Left lung (tissue), 10 donors: ENCODE measurements around the gene FBXO2. TPM values are rescaled to one million over a fixed set of nuclear protein-coding genes. Genes with fewer than 3 reads are reported as not detected.

ENCODE experiments used
- ATAC-seq: fragments of 200-7000 bp; cut with Tn5 transposase; one replicate; pipeline ENCODE4 v1.9.1; 2020; ENCODE audit warnings: moderate library complexity
- DNase-seq, 4 donors: peaks; one replicate each; pipeline ENCODE4 v3.0.0-alpha.2; 2013 to 2020
- H3K27ac ChIP-seq, 2 donors: fragments of 200-600 bp; sonication (generic) in 1 of 2; one replicate each; pipeline versions ENCODE4 v1.5.0 to v1.8.0; 2020 to 2021
- H3K27me3 ChIP-seq, 2 donors: fragments of 200-600 bp; sonication (generic) in 1 of 2; one replicate each; pipeline versions ENCODE4 v1.5.0 to v1.8.0; 2020 to 2021
- H3K36me3 ChIP-seq, 2 donors: fragments of 200-600 bp; sonication (generic) in 1 of 2; one replicate each; pipeline versions ENCODE4 v1.5.0 to v1.8.0; 2020 to 2021
- H3K4me1 ChIP-seq, 2 donors: fragments of 200-600 bp; one replicate each; pipeline ENCODE4 v1.8.0; 2021
- H3K4me3 ChIP-seq, 2 donors: fragments of 200-600 bp; sonication (generic) in 1 of 2; one replicate each; pipeline versions ENCODE4 v1.5.0 to v1.8.0; 2020 to 2021; ENCODE audit warnings: mild to moderate bottlenecking in 1 of 2
- H3K9me3 ChIP-seq, 2 donors: fragments of 200-600 bp; sonication (generic) in 1 of 2; one replicate each; pipeline versions ENCODE4 v1.5.0 to v1.8.0; 2020 to 2021
- CTCF ChIP-seq, 2 donors: fragments of 200-600 bp; sonication (generic) in 1 of 2; IDR thresholded peaks; one replicate each; pipeline versions ENCODE4 v1.5.0 to v1.8.0; 2021; ENCODE audit warnings: antibody characterized with exemption in 2 of 2
- intact Hi-C, 2 donors: fragments of 100-400 bp; cut with DNase I; formaldehyde crosslinking; loops; one replicate each; pipeline versions ENCODE4 v1.11.2 to v1.14.2; 2022
- polyA plus RNA-seq, 6 donors: library from polyadenylated mRNA; unstranded; fragments of 120-200 nt; gene quantifications; one replicate each; pipeline ENCODE4 v1.2.1, GENCODE V29; 2013; ENCODE audit not compliant: insufficient read length in 6 of 6
- total RNA-seq, 2 donors: library from RNA; stranded (reverse); fragmentation: NEBNext Ultra II Directional; extraction: Animal tissue kit (Norgen Biotek cat#: 25700); gene quantifications; one replicate each; pipeline ENCODE4 v1.2.1, GENCODE V29; 2021
- donor health status: DM: no; HTN: yes; CAD: no.
- donor health status: DM: no; HTN: no; CAD: no.

Gene FBXO2
- total and polyA plus RNA-seq, 8 donors: 0.57 to 12.7 (median 0.81) TPM

GRCh38 chr1:11700601-11701467 is 46.6 kb upstream of the FBXO2 start:
- Histone ChIP-seq H3K27me3 (peaks cover 11 to 62% of the 10 kb centered on the region in 2 donors), H3K4me3 (no peak overlapping the region), H3K27ac (no peak overlapping the region), H3K9me3 (no peaks in the 10 kb centered on the region), H3K4me1 (no peaks in the 10 kb centered on the region), H3K36me3 (no peaks in the 10 kb centered on the region)
- TF ChIP-seq CTCF (IDR thresholded peaks at IDR 0.05): no peak
- ATAC-seq (no peak), DNase-seq (no peak)
- intact Hi-C loops: no loop called here

- DNase-seq (no peak), ATAC-seq (no peak)
- H3K9me3 ChIP-seq: no peaks in the 10 kb centered on the region
- no peak overlapping the region for H3K27ac ChIP-seq
- peaks cover 20 to 56% of the 10 kb centered on the region in 2 donors for H3K27me3 ChIP-seq
- no peak for TF ChIP-seq CTCF (IDR thresholded peaks at IDR 0.05)
- peaks cover 0 to 5% of the 10 kb centered on the region in 2 donors for H3K4me1 ChIP-seq
- no peak overlapping the region for H3K4me3 ChIP-seq
- intact Hi-C loops: no loop called here
- no peaks in the 10 kb centered on the region for H3K36me3 ChIP-seq
Measured at GRCh38 chr1:11697893-11698210, 43.6 kb upstream of the FBXO2 start.

- Histone ChIP-seq H3K4me3 (no peak overlapping the region), H3K27ac (no peak overlapping the region), H3K4me1 (peaks cover 0 to 8% of the 10 kb centered on the region in 2 donors), H3K36me3 (no peaks in the 10 kb centered on the region), H3K27me3 (peaks cover 23 to 56% of the 10 kb centered on the region in 2 donors), H3K9me3 (no peaks in the 10 kb centered on the region)
- DNase-seq (no peak), ATAC-seq (no peak)
- intact Hi-C loops: no loop called here
- TF ChIP-seq CTCF (IDR thresholded peaks at IDR 0.05): no peak
Measured at GRCh38 chr1:11697188-11697892, 43.1 kb upstream of the FBXO2 start.

- ATAC-seq: no peak
- no peak for TF ChIP-seq CTCF (IDR thresholded peaks at IDR 0.05)
- no peak for DNase-seq
- H3K9me3 ChIP-seq: no peaks in the 10 kb centered on the region
- peaks cover 0 to 23% of the 10 kb centered on the region in 2 donors for H3K4me1 ChIP-seq
- no peak overlapping the region for H3K4me3 ChIP-seq
- no peak overlapping the region for H3K27ac ChIP-seq
- no peaks in the 10 kb centered on the region for H3K36me3 ChIP-seq
- H3K27me3 ChIP-seq: peaks cover 35 to 56% of the 10 kb centered on the region in 2 donors
- intact Hi-C loops: no loop called here
Measured at GRCh38 chr1:11695861-11696260, 41.6 kb upstream of the FBXO2 start.

GRCh38 chr1:11693917-11694316 is 39.7 kb upstream of the FBXO2 start:
- intact Hi-C loops: no loop called here
- no peak for TF ChIP-seq CTCF (IDR thresholded peaks at IDR 0.05)
- no peak overlapping the region for H3K27ac ChIP-seq
- H3K27me3 ChIP-seq: peaks cover 40 to 61% of the 10 kb centered on the region in 2 donors
- DNase-seq: no peak
- peaks cover 0 to 30% of the 10 kb centered on the region in 2 donors for H3K4me1 ChIP-seq
- H3K9me3 ChIP-seq: no peaks in the 10 kb centered on the region
- no peak for ATAC-seq
- no peak overlapping the region for H3K4me3 ChIP-seq
- H3K36me3 ChIP-seq: no peaks in the 10 kb centered on the region
